HG03457 (cell line): ENCODE data around the gene IL36G.
"Not testable (repeated sequence)": the region's sequence is repeated elsewhere in the genome, so short reads cannot be mapped to it uniquely, and the experiment has no call there.

Experiments
- ATAC-seq: cut with Tn5 transposase; IDR thresholded peaks from one replicate; pipeline ENCODE4 v1.9.1; 2021; ENCODE audit warnings: moderate number of reproducible peaks; ENCODE audit not compliant: unreplicated experiment

The IL36G gene

GRCh38 chr2:112977559-112978056 lies at the start of gene IL36G:
IL36G (plus strand) TSS chr2:112978006; CDS start chr2:112978639, 633 bp downstream.
- ATAC-seq = no peak

GRCh38 chr2:112933261-112933660 lies 44.5 kb upstream of the IL36G start:
- no peak for ATAC-seq

GRCh38 chr2:112934117-112934516 lies 43.7 kb upstream of the IL36G start:
- not testable (repeated sequence) for ATAC-seq

GRCh38 chr2:112936927-112937232 lies 40.9 kb upstream of the IL36G start:
- no peak for ATAC-seq

- ATAC-seq = no peak
Observed at GRCh38 chr2:112938904-112939303, 38.9 kb upstream of the IL36G start.

GRCh38 chr2:112939425-112939824 lies 38.4 kb upstream of the IL36G start:
- no peak for ATAC-seq

GRCh38 chr2:112940859-112941625 lies 36.8 kb upstream of the IL36G start:
- no peak for ATAC-seq

- ATAC-seq = no peak
Observed at GRCh38 chr2:112941753-112942653, 35.8 kb upstream of the IL36G start.

GRCh38 chr2:112942654-112943002 lies 35.2 kb upstream of the IL36G start:
- no peak for ATAC-seq

- ATAC-seq = no peak
Observed at GRCh38 chr2:112944971-112945370, 32.8 kb upstream of the IL36G start.

GRCh38 chr2:112946086-112946485 lies 31.7 kb upstream of the IL36G start:
- no peak for ATAC-seq

- ATAC-seq = no peak
Observed at GRCh38 chr2:112947374-112947773, 30.4 kb upstream of the IL36G start.

GRCh38 chr2:112949456-112949855 lies 28.4 kb upstream of the IL36G start:
- ATAC-seq = no peak

- no peak for ATAC-seq
Observed at GRCh38 chr2:112954364-112954763, 23.4 kb upstream of the IL36G start.

GRCh38 chr2:112957511-112957910 lies 20.3 kb upstream of the IL36G start:
- ATAC-seq = no peak

- no peak for ATAC-seq
Observed at GRCh38 chr2:112958428-112959108, 19.2 kb upstream of the IL36G start.

- ATAC-seq = no peak
Observed at GRCh38 chr2:112959109-112959812, 18.5 kb upstream of the IL36G start.

- ATAC-seq = no peak
Observed at GRCh38 chr2:112960230-112960825, 17.5 kb upstream of the IL36G start.

- ATAC-seq = no peak
Observed at GRCh38 chr2:112962308-112963175, 15.3 kb upstream of the IL36G start.
